Mucosa of stomach (tissue), 1 donor: ENCODE data around the gene TIAM2.

Experiments
- H3K27me3 ChIP-seq: one replicate; pipeline ENCODE4 v1.7.0; 2013; ENCODE audit warnings: mild to moderate bottlenecking, low read length; ENCODE audit not compliant: control insufficient read depth, insufficient read depth
- H3K36me3 ChIP-seq: one replicate; pipeline ENCODE4 v1.7.0; 2013; ENCODE audit warnings: low read length; ENCODE audit not compliant: control insufficient read depth, insufficient read depth
- H3K4me1 ChIP-seq: one replicate; pipeline ENCODE4 v1.7.0; 2013; ENCODE audit warnings: mild to moderate bottlenecking, low read length; ENCODE audit not compliant: control insufficient read depth, insufficient read depth
- H3K4me3 ChIP-seq: one replicate; pipeline ENCODE4 v1.7.0; 2013; ENCODE audit warnings: low read length
- H3K9ac ChIP-seq: one replicate; pipeline ENCODE4 v1.7.0; 2013; ENCODE audit warnings: mild to moderate bottlenecking, low read length, moderate library complexity
- H3K9me3 ChIP-seq: one replicate; pipeline ENCODE4 v1.7.0; 2013; ENCODE audit warnings: mild to moderate bottlenecking, low read length, moderate library complexity; ENCODE audit not compliant: control insufficient read depth
- donor health status: Pancreatic carcinoma.

Gene TIAM2

DNA sequence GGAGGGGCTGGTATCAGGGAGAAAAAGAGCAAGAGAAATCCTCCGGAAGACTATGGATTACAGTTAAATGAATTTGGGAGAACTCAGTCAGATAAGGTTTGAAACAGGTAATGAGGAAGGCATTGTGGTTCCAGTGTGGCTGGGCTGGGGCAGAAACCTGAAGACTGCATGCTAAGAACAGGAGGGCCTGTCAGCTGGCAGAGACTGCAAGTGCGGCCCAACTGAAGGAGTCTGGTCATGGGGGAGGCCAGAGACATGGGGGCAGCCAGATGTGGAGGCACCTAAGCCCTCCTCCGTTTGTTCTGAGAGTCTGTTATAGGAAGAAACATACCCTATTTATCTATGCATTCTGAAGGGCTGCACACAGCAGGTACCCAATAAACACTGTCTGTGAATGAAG is 302.6 kb downstream of the TIAM2 start:
- H3K36me3 ChIP-seq: peaks cover 4% of the 10 kb centered on the region
- H3K9me3 ChIP-seq: no peaks in the 10 kb centered on the region
- no peak overlapping the region for H3K4me3 ChIP-seq
- H3K27me3 ChIP-seq: no peaks in the 10 kb centered on the region
- H3K4me1 ChIP-seq: no peaks in the 10 kb centered on the region
- no peak overlapping the region for H3K9ac ChIP-seq

DNA sequence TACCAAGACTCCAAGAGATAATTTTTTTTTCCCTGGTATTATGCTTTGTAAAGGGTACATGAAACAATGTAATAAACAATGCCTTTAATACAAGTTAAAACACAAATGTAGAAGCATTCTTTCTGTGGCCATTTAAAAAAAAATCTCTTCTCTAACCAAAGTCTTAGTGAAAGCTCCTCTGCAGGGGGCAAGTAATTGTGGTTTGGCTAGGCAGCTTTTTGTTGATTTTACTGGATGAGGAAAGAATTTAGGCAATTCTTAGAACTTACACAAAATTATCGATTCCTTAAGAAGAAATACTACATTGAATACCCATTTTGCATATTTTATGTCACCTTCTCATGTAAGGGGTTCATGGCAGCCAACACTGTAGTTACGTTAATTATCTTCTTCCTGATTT is 306.8 kb downstream of the TIAM2 start:
- Histone ChIP-seq H3K36me3 (peaks cover 4% of the 10 kb centered on the region), H3K9me3 (no peaks in the 10 kb centered on the region), H3K27me3 (no peaks in the 10 kb centered on the region), H3K4me1 (no peaks in the 10 kb centered on the region), H3K9ac (no peak overlapping the region), H3K4me3 (no peak overlapping the region)

DNA sequence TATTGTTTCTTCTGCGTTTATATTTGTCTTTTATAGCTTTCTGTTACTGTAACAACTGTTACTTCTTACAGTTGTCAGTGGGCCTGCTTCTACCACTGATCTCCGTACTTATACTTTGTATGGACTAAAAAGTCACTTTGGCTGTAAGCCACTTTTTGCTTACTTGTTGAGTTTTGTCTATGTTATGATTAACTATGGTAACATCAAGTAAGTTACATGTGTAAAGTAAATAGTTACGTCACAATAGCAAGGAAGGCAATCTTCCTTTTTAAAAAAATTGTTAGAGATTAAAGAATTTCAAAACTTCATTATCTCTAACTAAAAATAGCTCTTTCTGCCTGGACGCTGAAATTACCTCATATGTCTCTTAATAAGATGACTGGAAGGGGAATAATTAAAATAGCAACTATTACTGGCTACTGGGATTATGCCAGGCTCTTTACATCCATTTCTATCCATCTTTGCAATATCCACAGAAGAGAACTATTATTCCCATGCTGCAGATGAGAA is 308.3 kb downstream of the TIAM2 start:
- Histone ChIP-seq H3K4me1 (no peaks in the 10 kb centered on the region), H3K9me3 (no peaks in the 10 kb centered on the region), H3K9ac (no peak overlapping the region), H3K27me3 (no peaks in the 10 kb centered on the region), H3K36me3 (peaks cover 4% of the 10 kb centered on the region), H3K4me3 (no peak overlapping the region)

DNA sequence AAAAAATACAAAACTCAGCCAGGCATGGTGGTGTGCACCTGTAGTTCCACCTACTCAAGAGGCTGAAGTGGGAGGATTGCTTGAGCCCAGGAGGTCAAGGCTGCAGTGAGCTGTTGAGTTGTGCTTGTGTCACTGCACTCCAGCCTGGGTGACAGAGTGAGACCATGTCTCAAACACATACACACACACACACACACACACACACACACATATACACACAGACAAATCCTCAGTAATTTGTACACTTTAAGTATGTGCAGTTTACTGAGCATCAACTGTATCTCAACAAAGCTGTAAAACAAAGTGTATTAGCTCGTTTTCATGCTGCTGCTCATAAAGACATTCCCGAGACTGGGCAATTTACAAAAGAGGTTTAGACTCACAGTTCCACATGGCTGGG is 311.8 kb downstream of the TIAM2 start:
- Histone ChIP-seq H3K4me1 (no peaks in the 10 kb centered on the region), H3K4me3 (no peak overlapping the region), H3K9ac (no peak overlapping the region), H3K36me3 (no peaks in the 10 kb centered on the region), H3K27me3 (no peaks in the 10 kb centered on the region), H3K9me3 (no peaks in the 10 kb centered on the region)
